H1 (cell line): ENCODE measurements around the gene PPWD1. TPM values are rescaled to one million over a fixed set of nuclear protein-coding genes. Genes with fewer than 3 reads are reported as not detected.

Experiments
- CTCF ChIA-PET: fragments of 300-600 bp; sonication (Branson Sonifier 250); formaldehyde crosslinking; loops from one replicate; lab custom pipeline; 2021; ENCODE audit not compliant: partially characterized antibody; lab: Charles Lee
- POLR2A ChIA-PET: fragments of 300-600 bp; sonication (Branson Sonifier 250); formaldehyde crosslinking; loops from one replicate; lab custom pipeline; 2021; ENCODE audit warnings: inconsistent platforms; ENCODE audit not compliant: partially characterized antibody; lab: Charles Lee
- DNase-seq, 2 experiments: peaks; one replicate each; pipeline versions ENCODE4 v3.0.0 to v3.0.0-alpha.2; 2010 to 2022; ENCODE audit warnings: low spot score in 2 of 2, low read depth in 1 of 2, mixed read lengths in 1 of 2
- FAIRE-seq: peaks from 2 replicates; lab custom pipeline; 2011; peaks lifted over from hg19 to GRCh38; lab: Jason Lieb, UNC
- H2AFZ ChIP-seq: 2 replicates; pipeline ENCODE4 v1.8.1; 2012; ENCODE audit warnings: low read length, inconsistent platforms
- H2AK5ac ChIP-seq: 2 replicates; pipeline ENCODE4 v1.6.1; 2013; ENCODE audit warnings: low read depth, low read length
- H2BK120ac ChIP-seq: replicated peaks from 2 replicates; pipeline ENCODE3; 2013; ENCODE audit warnings: low read depth, low read length, inconsistent platforms
- H2BK12ac ChIP-seq: 2 replicates; pipeline ENCODE4 v1.6.1; 2013; ENCODE audit warnings: low read depth, low read length
- H2BK15ac ChIP-seq: 2 replicates; pipeline ENCODE4 v1.6.1; 2013; ENCODE audit warnings: low read length
- H2BK20ac ChIP-seq: 2 replicates; pipeline ENCODE4 v1.6.1; 2013; ENCODE audit warnings: low read length
- H2BK5ac ChIP-seq: 2 replicates; pipeline ENCODE4 v1.6.1; 2013; ENCODE audit warnings: low read depth, low read length
- H3K14ac ChIP-seq: 2 replicates; pipeline ENCODE4 v1.6.1; 2013; ENCODE audit warnings: inconsistent platforms; ENCODE audit not compliant: insufficient read length
- H3K18ac ChIP-seq: 2 replicates; pipeline ENCODE4 v1.6.1; 2013; ENCODE audit warnings: low read length; ENCODE audit errors: extremely low read depth
- H3K23ac ChIP-seq: 2 replicates; pipeline ENCODE4 v1.6.1; 2013; ENCODE audit warnings: inconsistent platforms; ENCODE audit not compliant: insufficient read length
- H3K23me2 ChIP-seq: 2 replicates; pipeline ENCODE4 v1.6.1; 2013; ENCODE audit warnings: low read depth, low read length
- H3K27ac ChIP-seq: 2 replicates; pipeline ENCODE4 v1.6.1; 2011; ENCODE audit warnings: low read depth, low read length, inconsistent platforms
- H3K27me3 ChIP-seq, 4 experiments: replicated peaks in 1 of 4; 1 replicate in 1 of 4; 2 replicates in 3 of 4; pipeline versions ENCODE4 v1.6.1 to v1.8.1; 2011 to 2013; ENCODE audit warnings: low read length in 3 of 4, mild to moderate bottlenecking in 3 of 4, inconsistent platforms in 2 of 4, mixed read lengths in 2 of 4, moderate library complexity in 1 of 4; ENCODE audit not compliant: control insufficient read depth in 3 of 4, insufficient read depth in 3 of 4; ENCODE audit errors: extremely low read depth in 1 of 4
- H3K36me3 ChIP-seq, 4 experiments: 2 replicates each; pipeline versions ENCODE4 v1.6.1 to v1.8.1; 2011 to 2013; ENCODE audit warnings: mild to moderate bottlenecking in 4 of 4, low read length in 3 of 4, moderate library complexity in 2 of 4, control low read depth in 1 of 4, inconsistent platforms in 1 of 4; ENCODE audit not compliant: insufficient read depth in 4 of 4, control insufficient read depth in 2 of 4
- H3K4ac ChIP-seq: replicated peaks from 2 replicates; pipeline ENCODE3; 2013; ENCODE audit warnings: low read length, low read depth, mixed read lengths, inconsistent platforms; ENCODE audit not compliant: insufficient read length
- H3K4me1 ChIP-seq, 4 experiments: replicated peaks in 1 of 4; 1 replicate in 1 of 4; 2 replicates in 3 of 4; pipeline versions ENCODE4 v1.6.1 to v1.8.1; 2011 to 2013; ENCODE audit warnings: low read length in 3 of 4, inconsistent platforms in 2 of 4, mixed read lengths in 1 of 4; ENCODE audit not compliant: insufficient read depth in 4 of 4, control insufficient read depth in 3 of 4
- H3K4me2 ChIP-seq, 2 experiments: 2 replicates each; pipeline versions ENCODE4 v1.6.1 to v1.8.1; 2011 to 2013; ENCODE audit warnings: low read depth in 2 of 2, low read length in 2 of 2, control low read depth in 1 of 2, inconsistent platforms in 1 of 2, mild to moderate bottlenecking in 1 of 2; ENCODE audit not compliant: insufficient read depth in 1 of 2
- H3K4me3 ChIP-seq, 4 experiments: fragments of 200-600, 300-600 bp in 1 of 4; sonication (generic), shearing (Covaris generic), sonication (Bioruptor Twin) in 1 of 4; 2 replicates each; pipeline versions ENCODE4 v1.5.1 to v1.8.1; 2011 to 2016; ENCODE audit warnings: low read length in 4 of 4, low read depth in 3 of 4, control low read depth in 2 of 4, inconsistent platforms in 2 of 4, mild to moderate bottlenecking in 2 of 4, mixed read lengths in 1 of 4, moderate library complexity in 1 of 4; ENCODE audit not compliant: insufficient read depth in 2 of 4; ENCODE audit errors: extremely low read depth in 1 of 4
- H3K56ac ChIP-seq: replicated peaks from 2 replicates; pipeline ENCODE3; 2013; ENCODE audit warnings: low read depth, mild to moderate bottlenecking, mixed read lengths, low read length, inconsistent platforms; ENCODE audit not compliant: insufficient read length
- H3K79me1 ChIP-seq: 2 replicates; pipeline ENCODE4 v1.6.1; 2013; ENCODE audit warnings: low read depth, low read length, control low read depth
- H3K79me2 ChIP-seq, 2 experiments: 2 replicates each; pipeline versions ENCODE4 v1.6.1 to v1.8.1; 2012 to 2013; ENCODE audit warnings: low read length in 2 of 2, mild to moderate bottlenecking in 2 of 2, inconsistent platforms in 1 of 2; ENCODE audit not compliant: insufficient read depth in 2 of 2, control insufficient read depth in 1 of 2
- H3K9ac ChIP-seq, 4 experiments: replicated peaks in 1 of 4; 1 replicate in 1 of 4; 2 replicates in 3 of 4; pipeline versions ENCODE4 v1.6.1 to v1.8.1; 2011 to 2013; ENCODE audit warnings: low read depth in 3 of 4, low read length in 3 of 4, control low read depth in 2 of 4, mild to moderate bottlenecking in 2 of 4, moderate library complexity in 2 of 4, inconsistent platforms in 1 of 4; ENCODE audit errors: extremely low read depth in 1 of 4
- H3K9me3 ChIP-seq, 2 experiments: 2 replicates each; pipeline versions ENCODE4 v1.6.1 to v1.8.1; 2012 to 2013; ENCODE audit warnings: mild to moderate bottlenecking in 2 of 2, moderate library complexity in 2 of 2, control low read depth in 1 of 2, inconsistent platforms in 1 of 2, low read depth in 1 of 2, low read length in 1 of 2, mixed read lengths in 1 of 2; ENCODE audit not compliant: insufficient read depth in 2 of 2
- H4K20me1 ChIP-seq, 2 experiments: replicated peaks in 1 of 2; 2 replicates each; pipeline versions ENCODE3 to v1.8.1; 2011 to 2013; ENCODE audit warnings: inconsistent platforms in 2 of 2, low read length in 2 of 2, mild to moderate bottlenecking in 1 of 2; ENCODE audit not compliant: insufficient read depth in 2 of 2, control insufficient read depth in 1 of 2
- H4K5ac ChIP-seq: 2 replicates; pipeline ENCODE4 v1.6.1; 2013; ENCODE audit warnings: low read length, low read depth, mixed read lengths, inconsistent platforms; ENCODE audit not compliant: insufficient read length
- H4K8ac ChIP-seq: 2 replicates; pipeline ENCODE4 v1.8.0; 2013; ENCODE audit warnings: mild to moderate bottlenecking, moderate library complexity, low read length, inconsistent platforms; ENCODE audit not compliant: insufficient read depth; ENCODE audit errors: extremely low read depth
- H4K91ac ChIP-seq: replicated peaks from 2 replicates; pipeline ENCODE3; 2013; ENCODE audit warnings: low read length, mixed read lengths, inconsistent platforms; ENCODE audit not compliant: insufficient read length
- ASH2L ChIP-seq: fragments of 200-600, 300-600 bp; sonication (generic); IDR thresholded peaks from one replicate; pipeline ENCODE4 v1.7.1; 2017; ENCODE audit warnings: low read length
- CHD2 ChIP-seq: IDR thresholded peaks from 2 replicates; pipeline ENCODE4 v1.6.1; 2012; ENCODE audit warnings: low read length, improper control_type of control experiment
- CTBP2 ChIP-seq: IDR thresholded peaks from 2 replicates; pipeline ENCODE4 v1.7.0; 2011; ENCODE audit warnings: borderline replicate concordance, mild to moderate bottlenecking, moderate library complexity, mixed read lengths, low read length; ENCODE audit not compliant: insufficient read depth, insufficient read length
- GTF2F1 ChIP-seq: IDR thresholded peaks from 2 replicates; pipeline ENCODE4 v1.6.1; 2012; ENCODE audit warnings: low read depth, low read length, improper control_type of control experiment, borderline replicate concordance
- KDM1A ChIP-seq: fragments of 200-600, 300-600 bp; sonication (generic); IDR thresholded peaks from 2 replicates; pipeline ENCODE4 v1.7.1; 2016; ENCODE audit warnings: mild to moderate bottlenecking, low read length, borderline replicate concordance
- MAFK ChIP-seq: IDR thresholded peaks from 2 replicates; pipeline ENCODE4 v1.6.1; 2012; ENCODE audit warnings: low read depth, mild to moderate bottlenecking, improper control_type of control experiment, low read length
- SRF ChIP-seq: IDR thresholded peaks from 2 replicates; pipeline ENCODE4 v1.6.1; 2011; ENCODE audit warnings: mild to moderate bottlenecking, low read depth, low read length, moderate library complexity
- TBP ChIP-seq: IDR thresholded peaks from 2 replicates; pipeline ENCODE4 v1.6.1; 2011; ENCODE audit warnings: low read depth, low read length, improper control_type of control experiment
- WGBS, 2 experiments: shearing (Covaris generic) in 1 of 2; methylation state at CpG; one replicate each; pipeline versions ENCODE4 v1.1.6 to v1.1.7; 2013 to 2015; ENCODE audit warnings: low lambda C conversion rate in 2 of 2, mixed read lengths in 2 of 2, inconsistent platforms in 1 of 2, low coverage in 1 of 2, missing lambda C conversion rate in 1 of 2; ENCODE audit not compliant: insufficient replicate concordance in 2 of 2, insufficient coverage in 1 of 2, insufficient read length in 1 of 2; ENCODE audit errors: extremely low coverage in 1 of 2, missing lambda C conversion rate in 1 of 2; 5-methylcytosine and 5-hydroxymethylcytosine counted together
- polyA plus RNA-seq, 7 experiments: library from polyadenylated mRNA; depleted of rRNA in 3 of 7; stranded (reverse) in 5 of 7; unstranded in 2 of 7; fragments of >200 nt in 5 of 7; fragments of 200-250 nt in 2 of 7; gene quantifications; 1 replicate in 5 of 7; 2 replicates in 1 of 7; 4 replicates in 1 of 7; pipeline versions ENCODE4 v1.2.1 to v1.2.3, GENCODE V29; 2011 to 2013; ENCODE audit warnings: missing spikeins in 2 of 7, mixed read lengths in 2 of 7
- total RNA-seq: library from RNA; stranded (reverse); fragmentation: NEBNext Ultra II Directional; extraction: Animal tissue kit (Norgen Biotek cat#: 25700); gene quantifications from 2 replicates; pipeline ENCODE4 v1.2.1, GENCODE V29; 2021
- TF ChIP-seq, protein P1 (sequence below): IDR thresholded peaks from 2 replicates; pipeline ENCODE4 v1.6.1; 2012; ENCODE audit warnings: inconsistent platforms
- TF ChIP-seq, protein P2 (sequence below): IDR thresholded peaks from 2 replicates; pipeline ENCODE4 v1.6.1; 2011; ENCODE audit warnings: low read length, improper control_type of control experiment
- TF ChIP-seq, protein P3 (sequence below): IDR thresholded peaks from 2 replicates; pipeline ENCODE4 v1.6.1; 2011; ENCODE audit warnings: low read depth, mild to moderate bottlenecking, low read length; ENCODE audit not compliant: insufficient read depth

The PPWD1 gene
- total and polyA plus RNA-seq, 2 of the 8 experiments (the other 6 are each of a cell fraction or from before 2014, with no cell fraction given) = 5.0 to 35.7 TPM

DNA sequence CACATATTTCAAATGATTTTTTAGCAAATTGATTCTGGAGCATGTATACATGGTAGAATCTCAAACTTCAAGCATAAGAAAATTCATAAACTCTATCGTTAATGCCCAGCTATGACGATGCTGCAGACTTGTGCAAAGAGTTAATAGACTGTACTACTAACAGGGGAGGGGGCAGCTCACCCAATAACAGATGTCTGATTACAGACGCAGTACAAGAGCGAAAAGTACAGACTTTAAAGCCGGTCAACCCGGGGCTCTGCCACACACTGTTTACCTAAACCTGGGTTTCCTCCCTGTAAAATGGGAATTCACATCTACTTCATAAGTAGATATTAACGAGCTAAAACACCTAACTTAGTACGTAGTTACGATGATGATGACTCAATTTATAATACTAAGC, 60.4 kb downstream of the PPWD1 start:
- Histone ChIP-seq H3K4me2 (peak overlapping the region; percentile 70 to 87), H3K14ac (no peak overlapping the region), H2BK12ac (no peak overlapping the region), H3K79me1 (peaks cover 2% of the 10 kb centered on the region; the same call in 1 of the 2 replicates), H2BK120ac (no peak overlapping the region), H2AFZ (no peak overlapping the region), H3K27ac (no peak overlapping the region), H2BK15ac (no peak overlapping the region), H3K56ac (no peak overlapping the region), H3K9ac (peak overlapping the region in 3 of 4 experiments; percentile 80 to 89 (median 81); a peak in 5 of 7 replicates), H4K8ac (no peak overlapping the region), H3K4me1 (peaks cover 0 to 4% (median 2%) of the 10 kb centered on the region in 4 experiments; a peak in 3 of 7 replicates), H3K18ac (no peak overlapping the region), H4K5ac (no peak overlapping the region), H3K23me2 (peaks cover 3% of the 10 kb centered on the region), H2AK5ac (no peak overlapping the region), H3K23ac (no peak overlapping the region), H3K36me3 (no peaks in the 10 kb centered on the region), H3K4ac (no peak overlapping the region), H2BK5ac (no peak overlapping the region), H4K91ac (no peak overlapping the region), H4K20me1 (peaks cover 0 to 2% of the 10 kb centered on the region in 2 experiments), H3K4me3 (peak overlapping the region; percentile 92 to 97 (median 96)), H3K27me3 (no peaks in the 10 kb centered on the region), H3K79me2 (peaks cover 5 to 67% of the 10 kb centered on the region in 2 experiments; a peak in 3 of 4 replicates), H3K9me3 (no peaks in the 10 kb centered on the region), H2BK20ac (no peak overlapping the region)
- POLR2A ChIA-PET = interaction anchor here (0.7 to 1.2 kb wide), 10 partner anchors 10 to 855 kb away, joined by 3 to 6 read pairs (median 4); partner anchors contain the start of genes CENPK, CWC27, NLN and PPWD1
- FAIRE-seq (no peak), DNase-seq (no peak)
- CTCF ChIA-PET = interaction anchor here (0.8 kb wide), 1 partner anchor 40 kb away, joined by 3 read pairs; no protein-coding TSS in a partner anchor
- 36% methylated on average over 9 of the region's 9 CpGs; no CpG with 5 or more reads in 1 of the 2 experiments for WGBS, 2 experiments
- TF ChIP-seq KDM1A (no peak), MAFK (no peak), SRF (no peak), CHD2 (no peak), CTBP2 (no peak), TBP (no peak), GTF2F1 (no peak), ASH2L (no peak)
- TF ChIP-seq, protein P1, sequence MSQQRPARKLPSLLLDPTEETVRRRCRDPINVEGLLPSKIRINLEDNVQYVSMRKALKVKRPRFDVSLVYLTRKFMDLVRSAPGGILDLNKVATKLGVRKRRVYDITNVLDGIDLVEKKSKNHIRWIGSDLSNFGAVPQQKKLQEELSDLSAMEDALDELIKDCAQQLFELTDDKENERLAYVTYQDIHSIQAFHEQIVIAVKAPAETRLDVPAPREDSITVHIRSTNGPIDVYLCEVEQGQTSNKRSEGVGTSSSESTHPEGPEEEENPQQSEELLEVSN = no peak
- TF ChIP-seq, protein P2, sequence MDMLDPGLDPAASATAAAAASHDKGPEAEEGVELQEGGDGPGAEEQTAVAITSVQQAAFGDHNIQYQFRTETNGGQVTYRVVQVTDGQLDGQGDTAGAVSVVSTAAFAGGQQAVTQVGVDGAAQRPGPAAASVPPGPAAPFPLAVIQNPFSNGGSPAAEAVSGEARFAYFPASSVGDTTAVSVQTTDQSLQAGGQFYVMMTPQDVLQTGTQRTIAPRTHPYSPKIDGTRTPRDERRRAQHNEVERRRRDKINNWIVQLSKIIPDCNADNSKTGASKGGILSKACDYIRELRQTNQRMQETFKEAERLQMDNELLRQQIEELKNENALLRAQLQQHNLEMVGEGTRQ = no peak
- TF ChIP-seq, protein P3, sequence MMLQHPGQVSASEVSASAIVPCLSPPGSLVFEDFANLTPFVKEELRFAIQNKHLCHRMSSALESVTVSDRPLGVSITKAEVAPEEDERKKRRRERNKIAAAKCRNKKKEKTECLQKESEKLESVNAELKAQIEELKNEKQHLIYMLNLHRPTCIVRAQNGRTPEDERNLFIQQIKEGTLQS = no peak
